A549 (cell line): Measurements from ENCODE around the gene XKR8. TPM values are rescaled to one million over a fixed set of nuclear protein-coding genes. Genes with fewer than 3 reads are reported as not detected.

Experiments
- ATAC-seq, 2 experiments: fragments of 200-7000 bp in 1 of 2; fragments of >200 bp in 1 of 2; cut with Nextera tagmentation in 1 of 2; cut with Tn5 transposase in 1 of 2; 3 replicates each; pipeline versions ENCODE4 v1.8.0 to v1.9.1; 2018 to 2020; ENCODE audit warnings: mild to moderate bottlenecking in 1 of 2, moderate library complexity in 1 of 2
- CTCF ChIA-PET: fragments of 300-600 bp; sonication (Branson Sonifier 250); formaldehyde crosslinking; extraction: SDS; loops from one replicate; lab custom pipeline; 2021; ENCODE audit warnings: antibody characterized with exemption, inconsistent platforms; lab: Yijun Ruan, JAX
- POLR2A ChIA-PET: fragments of 350-600 bp; formaldehyde crosslinking; extraction: SDS; loops from one replicate; lab custom pipeline; 2021; ENCODE audit warnings: antibody characterized with exemption, inconsistent platforms; lab: Yijun Ruan, JAX
- DNase-seq, 2 experiments: peaks; one replicate each; pipeline versions ENCODE4 v3.0.0 to v3.0.0-alpha.2; 2011 to 2016; ENCODE audit warnings: low read depth in 1 of 2, low spot score in 1 of 2
- FAIRE-seq: peaks from 2 replicates; lab custom pipeline; 2011; peaks lifted over from hg19 to GRCh38; lab: Jason Lieb, UNC
- H3K27ac ChIP-seq, 2 experiments: fragments of >200 bp; sonication (Bioruptor Twin); formaldehyde crosslinking; 3 replicates each; pipeline ENCODE4 v1.5.1; 2016 to 2017
- H3K4me1 ChIP-seq: fragments of >200 bp; sonication (Bioruptor Twin); formaldehyde crosslinking; 3 replicates; pipeline ENCODE4 v1.6.1; 2016
- H3K4me2 ChIP-seq: fragments of >200 bp; sonication (Bioruptor Twin); formaldehyde crosslinking; 3 replicates; pipeline ENCODE4 v1.6.1; 2016
- H3K4me3 ChIP-seq: fragments of >200 bp; sonication (Bioruptor Twin); formaldehyde crosslinking; 3 replicates; pipeline ENCODE4 v1.5.1; 2016
- H3K9me3 ChIP-seq: fragments of >200 bp; sonication (Bioruptor Twin); formaldehyde crosslinking; 3 replicates; pipeline ENCODE4 v1.6.1; 2016
- ATOH8 ChIP-seq: fragments of 250-450 bp; sonication (Bioruptor Pico); IDR thresholded peaks from 2 replicates; pipeline ENCODE4 v1.5.0; 2020; ENCODE audit warnings: low read depth, mild to moderate bottlenecking, moderate library complexity
- BHLHE40 ChIP-seq: IDR thresholded peaks from 2 replicates; pipeline ENCODE4 v1.6.1; 2012; ENCODE audit warnings: low read depth, low read length, inconsistent platforms
- CBX8 ChIP-seq: fragments of 200-600 bp; sonication (generic); IDR thresholded peaks from 2 replicates; pipeline ENCODE4 v1.6.1; 2016
- CEBPB ChIP-seq, 2 experiments: fragments of >200 bp in 1 of 2; sonication (Bioruptor Twin) in 1 of 2; formaldehyde crosslinking in 1 of 2; IDR thresholded peaks; 2 replicates each; pipeline ENCODE4 v1.6.1; 2012 to 2016
- CHD2 ChIP-seq: fragments of 150-350 bp; IDR thresholded peaks from 2 replicates; pipeline ENCODE4 v1.6.1; 2014; ENCODE audit warnings: low read length; ENCODE audit not compliant: partially characterized antibody
- EHF ChIP-seq: fragments of 250-450 bp; sonication (Bioruptor Pico); IDR thresholded peaks from 2 replicates; pipeline ENCODE4 v1.5.0; 2020; ENCODE audit warnings: mild to moderate bottlenecking
- FOSB ChIP-seq: fragments of 250-450 bp; sonication (Bioruptor Pico); IDR thresholded peaks from 2 replicates; pipeline ENCODE4 v1.5.0; 2020; ENCODE audit warnings: mild to moderate bottlenecking, moderate library complexity
- FOSL2 ChIP-seq, 2 experiments: fragments of 450-650 bp in 1 of 2; fragments of >200 bp in 1 of 2; sonication (Bioruptor Twin) in 1 of 2; formaldehyde crosslinking; IDR thresholded peaks; 2 replicates each; pipeline versions ENCODE4 v1.5.0 to v1.6.1; 2016 to 2020; ENCODE audit warnings: mild to moderate bottlenecking in 1 of 2, moderate library complexity in 1 of 2
- GATA3 ChIP-seq: IDR thresholded peaks from 2 replicates; pipeline ENCODE4 v1.6.1; 2012; ENCODE audit warnings: borderline replicate concordance
- HDAC2 ChIP-seq: fragments of 200-600 bp; sonication (generic); IDR thresholded peaks from 2 replicates; pipeline ENCODE4 v1.6.1; 2016
- HES2 ChIP-seq: fragments of >200 bp; sonication (Bioruptor Twin); formaldehyde crosslinking; IDR thresholded peaks from 2 replicates; pipeline ENCODE4 v1.6.1; 2016
- HOXB13 ChIP-seq: fragments of 250-450 bp; sonication (Bioruptor Pico); IDR thresholded peaks from 2 replicates; pipeline ENCODE4 v1.5.0; 2020; ENCODE audit warnings: low read depth, mild to moderate bottlenecking, moderate library complexity
- JUN ChIP-seq, 2 experiments: fragments of >200 bp; sonication (Bioruptor Twin); formaldehyde crosslinking; IDR thresholded peaks; 2 replicates in 1 of 2; 3 replicates in 1 of 2; pipeline ENCODE4 v1.6.1; 2016 to 2017
- JUNB ChIP-seq: fragments of >200 bp; sonication (Bioruptor Twin); formaldehyde crosslinking; IDR thresholded peaks from 2 replicates; pipeline ENCODE4 v1.6.1; 2016
- KDM1A ChIP-seq: fragments of 200-600 bp; sonication (generic); IDR thresholded peaks from 2 replicates; pipeline ENCODE4 v1.6.1; 2016; ENCODE audit warnings: low read depth, mild to moderate bottlenecking
- MAX ChIP-seq: IDR thresholded peaks from 2 replicates; pipeline ENCODE4 v1.6.1; 2012
- MAZ ChIP-seq: fragments of 150-350 bp; IDR thresholded peaks from 2 replicates; pipeline ENCODE4 v1.6.1; 2014; ENCODE audit warnings: antibody characterized with exemption, low read depth, low read length, borderline replicate concordance
- MYC ChIP-seq: IDR thresholded peaks from 2 replicates; pipeline ENCODE4 v1.6.1; 2012; ENCODE audit warnings: mild to moderate bottlenecking, inconsistent platforms, low read length, improper control_type of control experiment, borderline replicate concordance
- NR3C1 ChIP-seq: fragments of >200 bp; sonication (Bioruptor Twin); formaldehyde crosslinking; IDR thresholded peaks from 3 replicates; pipeline ENCODE4 v1.6.1; 2017
- PHF8 ChIP-seq: fragments of 200-600 bp; sonication (generic); IDR thresholded peaks from 2 replicates; pipeline ENCODE4 v1.6.1; 2016; ENCODE audit warnings: low read depth, mild to moderate bottlenecking, antibody characterized with exemption, moderate library complexity, borderline replicate concordance
- RARB ChIP-seq: fragments of 250-450 bp; sonication (Bioruptor Pico); IDR thresholded peaks from 2 replicates; pipeline ENCODE4 v1.8.0; 2021; ENCODE audit warnings: mild to moderate bottlenecking, moderate library complexity
- REST ChIP-seq: fragments of 200-600 bp; sonication (generic); IDR thresholded peaks from 2 replicates; pipeline ENCODE4 v1.6.1; 2016; ENCODE audit warnings: antibody characterized with exemption, mild to moderate bottlenecking, moderate library complexity
- SMC3 ChIP-seq: fragments of >200 bp; sonication (Bioruptor Twin); formaldehyde crosslinking; IDR thresholded peaks from 3 replicates; pipeline ENCODE4 v1.6.1; 2018; ENCODE audit warnings: inconsistent platforms
- SREBF2 ChIP-seq: fragments of 450-650 bp; IDR thresholded peaks from 2 replicates; pipeline ENCODE4 v1.6.1; 2014; ENCODE audit warnings: mild to moderate bottlenecking, moderate library complexity
- USF2 ChIP-seq: fragments of 450-650 bp; IDR thresholded peaks from 2 replicates; pipeline ENCODE4 v1.6.1; 2014; ENCODE audit warnings: antibody characterized with exemption
- ZC3H11A ChIP-seq: fragments of 450-650 bp; IDR thresholded peaks from 2 replicates; pipeline ENCODE4 v1.6.1; 2014; ENCODE audit warnings: antibody characterized with exemption, mild to moderate bottlenecking
- ZNF302 ChIP-seq: fragments of 250-450 bp; sonication (Bioruptor Pico); IDR thresholded peaks from 2 replicates; pipeline ENCODE4 v1.9.0; 2021; ENCODE audit warnings: inconsistent platforms, mild to moderate bottlenecking, moderate library complexity
- ZSCAN20 ChIP-seq: fragments of 250-450 bp; sonication (Bioruptor Pico); IDR thresholded peaks from 2 replicates; pipeline ENCODE4 v1.8.0; 2022; ENCODE audit warnings: mild to moderate bottlenecking, moderate library complexity
- WGBS: methylation state at CpG from one replicate; pipeline ENCODE4 v1.1.6; 2017; ENCODE audit errors: missing lambda C conversion rate; 5-methylcytosine and 5-hydroxymethylcytosine counted together
- polyA plus RNA-seq, 4 experiments: library from polyadenylated mRNA; depleted of rRNA in 3 of 4; stranded (reverse); fragments of >200 nt; fragmentation: RNase III in 1 of 4; extraction: RNeasy Plus Mini Kit Qiagen cat#74134 plus additional on column Dnase treatment in 1 of 4; gene quantifications; 2 replicates in 3 of 4; 3 replicates in 1 of 4; pipeline ENCODE4 v1.2.3, GENCODE V29; 2011 to 2017

XKR8 gene
- polyA plus RNA-seq, 2 of the 4 experiments (the other 2 are of a cell fraction) = 3.3 to 3.5 TPM

GRCh38 chr1:27952147-27952546, 7.6 kb upstream of the XKR8 start:
- POLR2A ChIA-PET = no interaction called here
- TF ChIP-seq MAX (no peak), ATOH8 (CRISPR knock-in tag) (no peak), CBX8 (no peak), PHF8 (no peak), USF2 (no peak), HOXB13 (CRISPR knock-in tag) (no peak), ZSCAN20 (CRISPR knock-in tag) (no peak), FOSB (no peak), MAZ (no peak), KDM1A (no peak), NR3C1 (no peak), MYC (no peak), SREBF2 (no peak)
- ATAC-seq (no peak), DNase-seq (no peak), FAIRE-seq (no peak)
- Histone ChIP-seq H3K4me1 (no peaks in the 10 kb centered on the region), H3K9me3 (no peaks in the 10 kb centered on the region), H3K4me2 (no peak overlapping the region), H3K4me3 (no peak overlapping the region), H3K27ac (no peak overlapping the region)
- 32% methylated on average over 3 of the region's 3 CpGs for WGBS
- CTCF ChIA-PET = no interaction called here

- no peak for DNase-seq
- 84% methylated on average over 10 of the region's 10 CpGs for WGBS
- no peak overlapping the region for H3K27ac ChIP-seq
- H3K4me1 ChIP-seq = peaks cover 5% of the 10 kb centered on the region; the same call in 1 of the 3 replicates
- CTCF ChIA-PET = no interaction called here
- H3K4me2 ChIP-seq = no peak overlapping the region
- no peak overlapping the region for H3K4me3 ChIP-seq
- H3K9me3 ChIP-seq = no peaks in the 10 kb centered on the region
- no peak for FAIRE-seq
- no peak for TF ChIP-seq RARB (CRISPR knock-in tag)
- TF ChIP-seq HES2 = no peak
- no peak for TF ChIP-seq EHF (CRISPR knock-in tag)
- no peak for TF ChIP-seq MAZ
- TF ChIP-seq HDAC2 = no peak
- no peak for TF ChIP-seq PHF8
- TF ChIP-seq BHLHE40 = no peak
- no peak for TF ChIP-seq FOSB
- no peak for TF ChIP-seq ZNF302 (CRISPR knock-in tag)
- no peak for TF ChIP-seq SMC3
- TF ChIP-seq FOSL2 (IDR thresholded peaks at IDR 0.05) = no peak
- TF ChIP-seq FOSL2 (CRISPR knock-in tag; IDR thresholded peaks at IDR 0.05) = no peak
- TF ChIP-seq, all 56 proteins: peak for 0
- ATAC-seq = no peak
- POLR2A ChIA-PET = no interaction called here
Measured at GRCh38 chr1:27954186-27954585, 5.6 kb upstream of the XKR8 start.

GRCh38 chr1:27955076-27955475, 4.7 kb upstream of the XKR8 start:
- DNase-seq = no peak
- no peak overlapping the region for H3K27ac ChIP-seq
- no peak overlapping the region for H3K4me3 ChIP-seq
- TF ChIP-seq ZC3H11A (no peak), ZNF302 (CRISPR knock-in tag) (no peak), MAX (no peak), USF2 (no peak), GATA3 (no peak), REST (no peak), CEBPB (IDR thresholded peaks at IDR 0.05) (no peak), JUN (IDR thresholded peaks at IDR 0.05) (no peak), CHD2 (no peak), JUNB (no peak)
- peaks cover 5% of the 10 kb centered on the region for H3K4me1 ChIP-seq
- ChIA-PET POLR2A (no interaction called here), CTCF (no interaction called here)
- WGBS = 41% methylated on average over 5 of the region's 6 CpGs
- FAIRE-seq = no peak
- no peak overlapping the region for H3K4me2 ChIP-seq
- no peak for ATAC-seq
- no peaks in the 10 kb centered on the region for H3K9me3 ChIP-seq
